H9 (cell line): ENCODE measurements around the gene JADE2. TPM values are rescaled to one million over a fixed set of nuclear protein-coding genes. Genes with fewer than 3 reads are reported as not detected.
"Not testable (repeated sequence)": the region's sequence is repeated elsewhere in the genome, so short reads cannot be mapped to it uniquely, and the experiment has no call there.

ENCODE experiments used
- DNase-seq: peaks from one replicate; pipeline ENCODE4 v3.0.0-alpha.2; 2017
- H2AFZ ChIP-seq: one replicate; pipeline ENCODE4 v1.6.1; 2013; ENCODE audit warnings: mild to moderate bottlenecking, low read length, control low read depth, moderate library complexity
- H2AK5ac ChIP-seq: 2 replicates; pipeline ENCODE4 v1.6.1; 2013; ENCODE audit warnings: low read length, control low read depth, mixed read lengths; ENCODE audit not compliant: insufficient read length
- H2BK120ac ChIP-seq: one replicate; pipeline ENCODE4 v1.6.1; 2013; ENCODE audit warnings: low read depth, mild to moderate bottlenecking, low read length, control low read depth, inconsistent platforms; ENCODE audit not compliant: poor library complexity, severe bottlenecking
- H2BK12ac ChIP-seq: 2 replicates; pipeline ENCODE4 v1.6.1; 2013; ENCODE audit warnings: low read length, control low read depth, mixed read lengths, low read depth; ENCODE audit not compliant: insufficient read length
- H2BK15ac ChIP-seq: 2 replicates; pipeline ENCODE4 v1.6.1; 2013; ENCODE audit warnings: low read depth, low read length, control low read depth
- H2BK20ac ChIP-seq: one replicate; pipeline ENCODE4 v1.6.1; 2013; ENCODE audit warnings: low read depth, mild to moderate bottlenecking, low read length, control low read depth, inconsistent platforms; ENCODE audit not compliant: poor library complexity, severe bottlenecking
- H2BK5ac ChIP-seq: 2 replicates; pipeline ENCODE4 v1.6.1; 2013; ENCODE audit warnings: low read length, control low read depth, mixed read lengths; ENCODE audit not compliant: insufficient read length
- H3K14ac ChIP-seq: 2 replicates; pipeline ENCODE4 v1.6.1; 2013; ENCODE audit warnings: low read length, control low read depth; ENCODE audit not compliant: insufficient read depth
- H3K18ac ChIP-seq: 2 replicates; pipeline ENCODE4 v1.6.1; 2013; ENCODE audit warnings: low read depth, mild to moderate bottlenecking, mixed read lengths, low read length, control low read depth; ENCODE audit not compliant: insufficient read length
- H3K23ac ChIP-seq: 2 replicates; pipeline ENCODE4 v1.6.1; 2013; ENCODE audit warnings: low read length, control low read depth, mixed read lengths, low read depth; ENCODE audit not compliant: insufficient read length
- H3K23me2 ChIP-seq: 2 replicates; pipeline ENCODE4 v1.6.1; 2013; ENCODE audit warnings: low read depth, mild to moderate bottlenecking, mixed read lengths, low read length, control low read depth; ENCODE audit not compliant: insufficient read length, poor library complexity, severe bottlenecking
- H3K27ac ChIP-seq: 2 replicates; pipeline ENCODE4 v1.5.1; 2013; ENCODE audit warnings: low read length, control low read depth, mixed read lengths, low read depth; ENCODE audit not compliant: insufficient read length
- H3K27me3 ChIP-seq: 2 replicates; pipeline ENCODE4 v1.6.1; 2013; ENCODE audit warnings: low read length, control low read depth, inconsistent platforms; ENCODE audit not compliant: insufficient read depth
- H3K4ac ChIP-seq: 2 replicates; pipeline ENCODE4 v1.6.1; 2013; ENCODE audit warnings: low read depth, mild to moderate bottlenecking, control low read depth, inconsistent platforms, low read length, moderate library complexity
- H3K4me1 ChIP-seq: 2 replicates; pipeline ENCODE4 v1.6.1; 2013; ENCODE audit warnings: low read length, control low read depth, inconsistent platforms; ENCODE audit not compliant: insufficient read depth
- H3K4me2 ChIP-seq: 2 replicates; pipeline ENCODE4 v1.6.1; 2013; ENCODE audit warnings: low read length, control low read depth, mixed read lengths; ENCODE audit not compliant: insufficient read length, insufficient read depth
- H3K56ac ChIP-seq: 2 replicates; pipeline ENCODE4 v1.6.1; 2013; ENCODE audit warnings: low read depth, mild to moderate bottlenecking, mixed read lengths, low read length, control low read depth; ENCODE audit not compliant: insufficient read length
- H3K79me1 ChIP-seq: 2 replicates; pipeline ENCODE4 v1.6.1; 2013; ENCODE audit warnings: low read depth, mild to moderate bottlenecking, moderate library complexity, low read length, control low read depth, inconsistent platforms; ENCODE audit not compliant: insufficient read depth, poor library complexity, severe bottlenecking
- H3K79me2 ChIP-seq: 2 replicates; pipeline ENCODE4 v1.6.1; 2013; ENCODE audit warnings: low read length, control low read depth, inconsistent platforms; ENCODE audit not compliant: insufficient read depth
- H3K9ac ChIP-seq: 2 replicates; pipeline ENCODE4 v1.6.1; 2013; ENCODE audit warnings: low read length, control low read depth, mixed read lengths; ENCODE audit not compliant: insufficient read length; ENCODE audit errors: extremely low read depth
- H3K9me3 ChIP-seq: one replicate; pipeline ENCODE4 v1.6.1; 2013; ENCODE audit warnings: low read depth, low read length, inconsistent platforms; ENCODE audit not compliant: control insufficient read depth
- H3T11ph ChIP-seq: one replicate; pipeline ENCODE4 v1.6.1; 2013; ENCODE audit warnings: mild to moderate bottlenecking, low read length, control low read depth, inconsistent platforms
- H4K20me1 ChIP-seq: one replicate; pipeline ENCODE4 v1.6.1; 2013; ENCODE audit not compliant: control insufficient read depth, insufficient read length, insufficient read depth
- H4K5ac ChIP-seq: 2 replicates; pipeline ENCODE4 v1.6.1; 2013; ENCODE audit warnings: low read depth, mild to moderate bottlenecking, mixed read lengths, low read length, control low read depth; ENCODE audit not compliant: insufficient read length
- H4K8ac ChIP-seq: replicated peaks from 2 replicates; pipeline ENCODE4 v1.6.1; 2013; ENCODE audit warnings: low read length, control low read depth, mixed read lengths, low read depth; ENCODE audit not compliant: insufficient read length
- H4K91ac ChIP-seq: 2 replicates; pipeline ENCODE4 v1.6.1; 2013; ENCODE audit warnings: low read depth, mild to moderate bottlenecking, moderate library complexity, mixed read lengths, low read length, control low read depth; ENCODE audit not compliant: insufficient read length
- H3K27ac Mint-ChIP-seq, 3 experiments: 2 replicates in 2 of 3; 3 replicates in 1 of 3; pipeline ENCODE4 v1.8.0; 2020 to 2021; ENCODE audit warnings: mixed read lengths in 3 of 3, mild to moderate bottlenecking in 1 of 3, moderate library complexity in 1 of 3
- H3K27me3 Mint-ChIP-seq: 2 replicates; pipeline ENCODE4 v1.8.0; 2021; ENCODE audit warnings: low read depth, mild to moderate bottlenecking, moderate library complexity, mixed read lengths
- H3K36me3 Mint-ChIP-seq, 3 experiments: 2 replicates in 2 of 3; 3 replicates in 1 of 3; pipeline ENCODE4 v1.8.0; 2020 to 2021; ENCODE audit warnings: low read depth in 3 of 3, mixed read lengths in 3 of 3; ENCODE audit not compliant: insufficient read depth in 1 of 3
- H3K4me1 Mint-ChIP-seq, 2 experiments: 2 replicates each; pipeline ENCODE4 v1.8.0; 2020; ENCODE audit warnings: mixed read lengths in 2 of 2
- H3K4me3 Mint-ChIP-seq, 2 experiments: 2 replicates in 1 of 2; 3 replicates in 1 of 2; pipeline ENCODE4 v1.8.0; 2020 to 2021; ENCODE audit warnings: mild to moderate bottlenecking in 2 of 2, mixed read lengths in 2 of 2, moderate library complexity in 1 of 2
- H3K9me3 Mint-ChIP-seq, 2 experiments: 2 replicates in 1 of 2; 3 replicates in 1 of 2; pipeline ENCODE4 v1.8.0; 2020; ENCODE audit warnings: mild to moderate bottlenecking in 2 of 2, mixed read lengths in 2 of 2, moderate library complexity in 1 of 2
- WGBS: extraction: QIAGEN DNeasy Blood & Tissue Kit; methylation state at CpG from one replicate; pipeline ENCODE4 v1.1.7; 2013; ENCODE audit warnings: missing lambda C conversion rate, low lambda C conversion rate, mixed read lengths; ENCODE audit not compliant: insufficient read length; ENCODE audit errors: extremely low coverage; 5-methylcytosine and 5-hydroxymethylcytosine counted together
- total RNA-seq: library from RNA; stranded (reverse); gene quantifications from 2 replicates; pipeline ENCODE4 v1.2.1, GENCODE V29; 2021
- TF ChIP-seq, protein P1 (sequence below): fragments of 200-600 bp; sonication (generic); conservative IDR thresholded peaks from 3 replicates; pipeline ENCODE4 v1.8.0; 2021; ENCODE audit warnings: antibody characterized with exemption, mild to moderate bottlenecking

Gene JADE2
- total RNA-seq, 1 experiment from 2014 or later = 99.7 TPM

GRCh38 chr5:134595458-134595838 lies 70.0 kb downstream of the JADE2 start:
- H4K5ac ChIP-seq = no peak overlapping the region
- no peak overlapping the region for H4K8ac ChIP-seq
- H2BK120ac ChIP-seq = no peak overlapping the region
- no peak overlapping the region for H2BK15ac ChIP-seq
- H3K9ac ChIP-seq = no peak overlapping the region
- H3K79me2 ChIP-seq = no peaks in the 10 kb centered on the region
- H3K23ac ChIP-seq = no peak overlapping the region
- H3T11ph ChIP-seq = no peak overlapping the region
- H3K23me2 ChIP-seq = no peaks in the 10 kb centered on the region
- H3K14ac ChIP-seq = no peak overlapping the region
- no peak overlapping the region for H3K27ac ChIP-seq
- no peak overlapping the region for H2BK20ac ChIP-seq
- no peak overlapping the region for H2BK5ac ChIP-seq
- no peaks in the 10 kb centered on the region for H4K20me1 ChIP-seq
- no peak overlapping the region for H3K56ac ChIP-seq
- TF ChIP-seq, protein P1, sequence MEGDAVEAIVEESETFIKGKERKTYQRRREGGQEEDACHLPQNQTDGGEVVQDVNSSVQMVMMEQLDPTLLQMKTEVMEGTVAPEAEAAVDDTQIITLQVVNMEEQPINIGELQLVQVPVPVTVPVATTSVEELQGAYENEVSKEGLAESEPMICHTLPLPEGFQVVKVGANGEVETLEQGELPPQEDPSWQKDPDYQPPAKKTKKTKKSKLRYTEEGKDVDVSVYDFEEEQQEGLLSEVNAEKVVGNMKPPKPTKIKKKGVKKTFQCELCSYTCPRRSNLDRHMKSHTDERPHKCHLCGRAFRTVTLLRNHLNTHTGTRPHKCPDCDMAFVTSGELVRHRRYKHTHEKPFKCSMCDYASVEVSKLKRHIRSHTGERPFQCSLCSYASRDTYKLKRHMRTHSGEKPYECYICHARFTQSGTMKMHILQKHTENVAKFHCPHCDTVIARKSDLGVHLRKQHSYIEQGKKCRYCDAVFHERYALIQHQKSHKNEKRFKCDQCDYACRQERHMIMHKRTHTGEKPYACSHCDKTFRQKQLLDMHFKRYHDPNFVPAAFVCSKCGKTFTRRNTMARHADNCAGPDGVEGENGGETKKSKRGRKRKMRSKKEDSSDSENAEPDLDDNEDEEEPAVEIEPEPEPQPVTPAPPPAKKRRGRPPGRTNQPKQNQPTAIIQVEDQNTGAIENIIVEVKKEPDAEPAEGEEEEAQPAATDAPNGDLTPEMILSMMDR = no peak
- no peak overlapping the region for H3K4me2 ChIP-seq
- no peak overlapping the region for H3K4me3 Mint-ChIP-seq
- H4K91ac ChIP-seq = no peak overlapping the region
- no peaks in the 10 kb centered on the region for H3K9me3 Mint-ChIP-seq
- H2AK5ac ChIP-seq = no peak overlapping the region
- H3K9me3 ChIP-seq = no peaks in the 10 kb centered on the region
- H3K79me1 ChIP-seq = no peaks in the 10 kb centered on the region
- H3K36me3 Mint-ChIP-seq = no peaks in the 10 kb centered on the region; a peak in 1 of 7 replicates
- no peak overlapping the region for H3K4ac ChIP-seq
- H3K4me1 ChIP-seq = peaks cover 18% of the 10 kb centered on the region; the same call in 1 of the 2 replicates
- peaks cover 39 to 46% of the 10 kb centered on the region in 2 experiments for H3K4me1 Mint-ChIP-seq
- no peaks in the 10 kb centered on the region for H3K27me3 ChIP-seq
- no CpG with 5 or more reads among the region's 3 CpGs for WGBS
- no peak overlapping the region for H2BK12ac ChIP-seq
- DNase-seq = no peak
- H2AFZ ChIP-seq = no peak overlapping the region
- no peak overlapping the region for H3K18ac ChIP-seq
- H3K27ac Mint-ChIP-seq = no peak overlapping the region
- H3K27me3 Mint-ChIP-seq = peaks cover 2% of the 10 kb centered on the region; the same call in 1 of the 2 replicates

- H2BK15ac ChIP-seq, H3T11ph ChIP-seq, H3K18ac ChIP-seq, H3K56ac ChIP-seq, H2BK120ac ChIP-seq, H3K27me3 ChIP-seq, H3K9ac ChIP-seq, H3K79me1 ChIP-seq, H3K4ac ChIP-seq, H2AK5ac ChIP-seq, H3K79me2 ChIP-seq, H3K23me2 ChIP-seq, H4K91ac ChIP-seq, H4K5ac ChIP-seq, H3K27me3 Mint-ChIP-seq, H2BK5ac ChIP-seq, DNase-seq, H3K4me2 ChIP-seq, H4K20me1 ChIP-seq, H3K9me3 ChIP-seq, H3K4me1 ChIP-seq, H4K8ac ChIP-seq, H3K27ac ChIP-seq, H2BK20ac ChIP-seq, H3K23ac ChIP-seq, H3K14ac ChIP-seq, H3K4me3 Mint-ChIP-seq, H3K9me3 Mint-ChIP-seq, H2AFZ ChIP-seq, H2BK12ac ChIP-seq, H3K27ac Mint-ChIP-seq: not testable (repeated sequence)
- WGBS = no CpG with 5 or more reads among the region's 3 CpGs
- peaks cover 12 to 13% of the 10 kb centered on the region in 2 experiments for H3K4me1 Mint-ChIP-seq
- peaks cover 0 to 12% (median 2%) of the 10 kb centered on the region in 3 experiments; a peak in 4 of 7 replicates for H3K36me3 Mint-ChIP-seq
Observed at GRCh38 chr5:134599820-134600219, 74.3 kb downstream of the JADE2 start.
